OCI-LY1 (cell line): ENCODE results near the gene NIPAL1.

Experiments used
- H2AFZ ChIP-seq: fragments of 200-600 bp; sonication (generic), shearing (Covaris generic); 2 replicates; pipeline ENCODE4 v1.6.0; 2014; ENCODE audit warnings: antibody characterized with exemption, mild to moderate bottlenecking, low read length
- H3F3A ChIP-seq: fragments of 200-600 bp; sonication (generic), shearing (Covaris generic); 2 replicates; pipeline ENCODE4 v1.6.0; 2014; ENCODE audit warnings: mild to moderate bottlenecking, antibody characterized with exemption, low read length, moderate library complexity; ENCODE audit not compliant: insufficient read depth
- H3K27ac ChIP-seq: fragments of 200-600 bp; sonication (generic); 2 replicates; pipeline ENCODE4 v1.5.1; 2014; ENCODE audit warnings: low read length, mixed run types, mild to moderate bottlenecking, low read depth; ENCODE audit not compliant: poor library complexity, severe bottlenecking
- H3K27me3 ChIP-seq: fragments of 200-600 bp; sonication (generic); 2 replicates; pipeline ENCODE4 v1.6.0; 2014; ENCODE audit warnings: antibody characterized with exemption, mild to moderate bottlenecking, low read length, moderate library complexity; ENCODE audit not compliant: insufficient read depth
- H3K36me3 ChIP-seq: fragments of 200-600 bp; sonication (generic); 2 replicates; pipeline ENCODE4 v1.6.1; 2014; ENCODE audit warnings: mild to moderate bottlenecking, antibody characterized with exemption, low read length, moderate library complexity, mixed read lengths; ENCODE audit not compliant: insufficient read depth
- H3K4me1 ChIP-seq: fragments of 200-600 bp; sonication (generic); 2 replicates; pipeline ENCODE4 v1.5.1; 2014; ENCODE audit warnings: mild to moderate bottlenecking, low read length, moderate library complexity; ENCODE audit not compliant: insufficient read depth, severe bottlenecking
- H3K4me2 ChIP-seq: fragments of 200-600 bp; sonication (generic), shearing (Covaris generic); 2 replicates; pipeline ENCODE4 v1.6.1; 2014; ENCODE audit warnings: low read length
- H3K4me3 ChIP-seq: fragments of 200-600 bp; sonication (generic); 2 replicates; pipeline ENCODE4 v1.5.1; 2014; ENCODE audit warnings: low read length, low read depth, mild to moderate bottlenecking, mixed read lengths; ENCODE audit not compliant: poor library complexity, severe bottlenecking
- H3K79me2 ChIP-seq: fragments of 200-600 bp; shearing (Covaris generic); 2 replicates; pipeline ENCODE4 v1.6.1; 2016; ENCODE audit warnings: mixed run types, low read length, mixed read lengths; ENCODE audit not compliant: insufficient read depth
- H3K9ac ChIP-seq: fragments of 200-600 bp; sonication (generic), shearing (Covaris generic); 2 replicates; pipeline ENCODE4 v1.6.1; 2014; ENCODE audit warnings: mild to moderate bottlenecking, low read length, mixed read lengths
- H3K9me2 ChIP-seq: fragments of 200-600 bp; sonication (generic), shearing (Covaris generic); 2 replicates; pipeline ENCODE4 v1.6.1; 2014; ENCODE audit warnings: low read depth, mild to moderate bottlenecking, low read length, mixed read lengths
- H3K9me3 ChIP-seq: fragments of 200-600 bp; shearing (Covaris generic); 2 replicates; pipeline ENCODE4 v1.6.1; 2014; ENCODE audit warnings: low read length, mixed read lengths
- H4K20me1 ChIP-seq: fragments of 200-600 bp; sonication (generic), shearing (Covaris generic); 2 replicates; pipeline ENCODE4 v1.6.0; 2016; ENCODE audit warnings: mild to moderate bottlenecking, low read length; ENCODE audit not compliant: insufficient read depth
- CTCF ChIP-seq: fragments of 200-600 bp; sonication (generic), shearing (Covaris generic); IDR thresholded peaks from 2 replicates; pipeline ENCODE4 v1.5.1; 2017; ENCODE audit warnings: mild to moderate bottlenecking, antibody characterized with exemption, low read length, moderate library complexity, mixed read lengths
- EZH2 ChIP-seq: fragments of 200-600 bp; sonication (generic), shearing (Covaris generic); IDR thresholded peaks from 2 replicates; pipeline ENCODE4 v1.8.0; 2017; ENCODE audit warnings: borderline replicate concordance, mixed run types, mild to moderate bottlenecking, antibody characterized with exemption, low read length, moderate library complexity, mixed read lengths

Gene NIPAL1

GRCh38 chr4:48038666-48039065 lies 22.1 kb downstream of the NIPAL1 start:
- H3K36me3 ChIP-seq: no peaks in the 10 kb centered on the region
- no peak overlapping the region for H3K4me3 ChIP-seq
- H3F3A ChIP-seq: 0 out of 2 replicates have a peak, but pooled peaks cover 3% of the 10 kb centered on the region
- H3K9ac ChIP-seq: no peak overlapping the region
- no peak overlapping the region for H3K27ac ChIP-seq
- no peaks in the 10 kb centered on the region for H3K27me3 ChIP-seq
- no peak overlapping the region for H2AFZ ChIP-seq
- H4K20me1 ChIP-seq: no peaks in the 10 kb centered on the region
- no peaks in the 10 kb centered on the region for H3K9me3 ChIP-seq
- H3K4me2 ChIP-seq: no peak overlapping the region
- no peaks in the 10 kb centered on the region for H3K9me2 ChIP-seq
- H3K79me2 ChIP-seq: no peaks in the 10 kb centered on the region
- H3K4me1 ChIP-seq: peaks cover 25% of the 10 kb centered on the region
- no peak for TF ChIP-seq CTCF
- no peak for TF ChIP-seq EZH2

GRCh38 chr4:48039561-48039960 lies 23.0 kb downstream of the NIPAL1 start:
- no peaks in the 10 kb centered on the region for H3K36me3 ChIP-seq

GRCh38 chr4:48041535-48042137 lies 25.1 kb downstream of the NIPAL1 start:
- Histone ChIP-seq H3F3A (no peaks in the 10 kb centered on the region), H4K20me1 (no peaks in the 10 kb centered on the region), H3K4me2 (no peak overlapping the region), H3K9me2 (no peaks in the 10 kb centered on the region), H3K27me3 (no peaks in the 10 kb centered on the region), H3K27ac (no peak overlapping the region), H3K79me2 (no peaks in the 10 kb centered on the region), H3K4me3 (no peak overlapping the region), H3K36me3 (no peaks in the 10 kb centered on the region), H2AFZ (no peak overlapping the region), H3K9me3 (no peaks in the 10 kb centered on the region), H3K4me1 (peaks cover 40% of the 10 kb centered on the region), H3K9ac (no peak overlapping the region)
- TF ChIP-seq EZH2: no peak
- no peak for TF ChIP-seq CTCF

More at GRCh38 chr4:48039561-48039960, 23.0 kb downstream of the NIPAL1 start:
- no peaks in the 10 kb centered on the region for H3K9me3 ChIP-seq
- H3K4me2 ChIP-seq: no peak overlapping the region
- H3K27ac ChIP-seq: no peak overlapping the region
- H3F3A ChIP-seq: 0 out of 2 replicates have a peak, but pooled peaks cover 3% of the 10 kb centered on the region
- H2AFZ ChIP-seq: no peak overlapping the region
- H3K27me3 ChIP-seq: no peaks in the 10 kb centered on the region
- H3K9me2 ChIP-seq: no peaks in the 10 kb centered on the region
- TF ChIP-seq CTCF (no peak), EZH2 (no peak)
- no peak overlapping the region for H3K9ac ChIP-seq
- no peak overlapping the region for H3K4me3 ChIP-seq
- peaks cover 30% of the 10 kb centered on the region for H3K4me1 ChIP-seq
- no peaks in the 10 kb centered on the region for H4K20me1 ChIP-seq
- no peaks in the 10 kb centered on the region for H3K79me2 ChIP-seq
